ENCODE measurements around the gene SERINC5.

DNA sequence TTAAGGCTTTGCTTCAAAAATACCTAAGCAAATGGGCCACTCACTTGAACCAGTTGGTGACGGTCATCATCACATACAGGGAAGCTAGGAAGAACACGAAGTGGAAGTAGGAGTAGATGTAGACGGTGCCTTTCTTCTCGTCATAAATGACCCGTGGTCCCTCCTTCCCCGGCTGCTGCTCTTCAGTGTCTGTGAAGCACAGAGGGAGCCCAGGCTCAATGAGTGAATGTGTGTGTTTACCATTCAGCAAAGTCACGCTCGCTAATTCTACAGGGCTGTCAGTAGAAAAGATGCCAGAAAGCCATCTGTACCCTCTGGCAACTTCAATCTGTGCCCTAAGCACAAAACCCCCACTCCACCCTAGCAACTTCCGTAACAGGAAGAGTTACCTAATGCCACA lies 109.8 kb downstream of the SERINC5 start:
- TF ChIP-seq SMAD4 (CRISPR knock-in tag; IDR thresholded peaks at IDR 0.05): no peak
- TF ChIP-seq, protein P1, sequence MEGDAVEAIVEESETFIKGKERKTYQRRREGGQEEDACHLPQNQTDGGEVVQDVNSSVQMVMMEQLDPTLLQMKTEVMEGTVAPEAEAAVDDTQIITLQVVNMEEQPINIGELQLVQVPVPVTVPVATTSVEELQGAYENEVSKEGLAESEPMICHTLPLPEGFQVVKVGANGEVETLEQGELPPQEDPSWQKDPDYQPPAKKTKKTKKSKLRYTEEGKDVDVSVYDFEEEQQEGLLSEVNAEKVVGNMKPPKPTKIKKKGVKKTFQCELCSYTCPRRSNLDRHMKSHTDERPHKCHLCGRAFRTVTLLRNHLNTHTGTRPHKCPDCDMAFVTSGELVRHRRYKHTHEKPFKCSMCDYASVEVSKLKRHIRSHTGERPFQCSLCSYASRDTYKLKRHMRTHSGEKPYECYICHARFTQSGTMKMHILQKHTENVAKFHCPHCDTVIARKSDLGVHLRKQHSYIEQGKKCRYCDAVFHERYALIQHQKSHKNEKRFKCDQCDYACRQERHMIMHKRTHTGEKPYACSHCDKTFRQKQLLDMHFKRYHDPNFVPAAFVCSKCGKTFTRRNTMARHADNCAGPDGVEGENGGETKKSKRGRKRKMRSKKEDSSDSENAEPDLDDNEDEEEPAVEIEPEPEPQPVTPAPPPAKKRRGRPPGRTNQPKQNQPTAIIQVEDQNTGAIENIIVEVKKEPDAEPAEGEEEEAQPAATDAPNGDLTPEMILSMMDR (IDR thresholded peaks at IDR 0.05): no peak
- TF ChIP-seq, protein P2, sequence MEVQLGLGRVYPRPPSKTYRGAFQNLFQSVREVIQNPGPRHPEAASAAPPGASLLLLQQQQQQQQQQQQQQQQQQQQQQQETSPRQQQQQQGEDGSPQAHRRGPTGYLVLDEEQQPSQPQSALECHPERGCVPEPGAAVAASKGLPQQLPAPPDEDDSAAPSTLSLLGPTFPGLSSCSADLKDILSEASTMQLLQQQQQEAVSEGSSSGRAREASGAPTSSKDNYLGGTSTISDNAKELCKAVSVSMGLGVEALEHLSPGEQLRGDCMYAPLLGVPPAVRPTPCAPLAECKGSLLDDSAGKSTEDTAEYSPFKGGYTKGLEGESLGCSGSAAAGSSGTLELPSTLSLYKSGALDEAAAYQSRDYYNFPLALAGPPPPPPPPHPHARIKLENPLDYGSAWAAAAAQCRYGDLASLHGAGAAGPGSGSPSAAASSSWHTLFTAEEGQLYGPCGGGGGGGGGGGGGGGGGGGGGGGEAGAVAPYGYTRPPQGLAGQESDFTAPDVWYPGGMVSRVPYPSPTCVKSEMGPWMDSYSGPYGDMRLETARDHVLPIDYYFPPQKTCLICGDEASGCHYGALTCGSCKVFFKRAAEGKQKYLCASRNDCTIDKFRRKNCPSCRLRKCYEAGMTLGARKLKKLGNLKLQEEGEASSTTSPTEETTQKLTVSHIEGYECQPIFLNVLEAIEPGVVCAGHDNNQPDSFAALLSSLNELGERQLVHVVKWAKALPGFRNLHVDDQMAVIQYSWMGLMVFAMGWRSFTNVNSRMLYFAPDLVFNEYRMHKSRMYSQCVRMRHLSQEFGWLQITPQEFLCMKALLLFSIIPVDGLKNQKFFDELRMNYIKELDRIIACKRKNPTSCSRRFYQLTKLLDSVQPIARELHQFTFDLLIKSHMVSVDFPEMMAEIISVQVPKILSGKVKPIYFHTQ (CRISPR knock-in tag; IDR thresholded peaks at IDR 0.05): no peak
- TF ChIP-seq, protein P3, sequence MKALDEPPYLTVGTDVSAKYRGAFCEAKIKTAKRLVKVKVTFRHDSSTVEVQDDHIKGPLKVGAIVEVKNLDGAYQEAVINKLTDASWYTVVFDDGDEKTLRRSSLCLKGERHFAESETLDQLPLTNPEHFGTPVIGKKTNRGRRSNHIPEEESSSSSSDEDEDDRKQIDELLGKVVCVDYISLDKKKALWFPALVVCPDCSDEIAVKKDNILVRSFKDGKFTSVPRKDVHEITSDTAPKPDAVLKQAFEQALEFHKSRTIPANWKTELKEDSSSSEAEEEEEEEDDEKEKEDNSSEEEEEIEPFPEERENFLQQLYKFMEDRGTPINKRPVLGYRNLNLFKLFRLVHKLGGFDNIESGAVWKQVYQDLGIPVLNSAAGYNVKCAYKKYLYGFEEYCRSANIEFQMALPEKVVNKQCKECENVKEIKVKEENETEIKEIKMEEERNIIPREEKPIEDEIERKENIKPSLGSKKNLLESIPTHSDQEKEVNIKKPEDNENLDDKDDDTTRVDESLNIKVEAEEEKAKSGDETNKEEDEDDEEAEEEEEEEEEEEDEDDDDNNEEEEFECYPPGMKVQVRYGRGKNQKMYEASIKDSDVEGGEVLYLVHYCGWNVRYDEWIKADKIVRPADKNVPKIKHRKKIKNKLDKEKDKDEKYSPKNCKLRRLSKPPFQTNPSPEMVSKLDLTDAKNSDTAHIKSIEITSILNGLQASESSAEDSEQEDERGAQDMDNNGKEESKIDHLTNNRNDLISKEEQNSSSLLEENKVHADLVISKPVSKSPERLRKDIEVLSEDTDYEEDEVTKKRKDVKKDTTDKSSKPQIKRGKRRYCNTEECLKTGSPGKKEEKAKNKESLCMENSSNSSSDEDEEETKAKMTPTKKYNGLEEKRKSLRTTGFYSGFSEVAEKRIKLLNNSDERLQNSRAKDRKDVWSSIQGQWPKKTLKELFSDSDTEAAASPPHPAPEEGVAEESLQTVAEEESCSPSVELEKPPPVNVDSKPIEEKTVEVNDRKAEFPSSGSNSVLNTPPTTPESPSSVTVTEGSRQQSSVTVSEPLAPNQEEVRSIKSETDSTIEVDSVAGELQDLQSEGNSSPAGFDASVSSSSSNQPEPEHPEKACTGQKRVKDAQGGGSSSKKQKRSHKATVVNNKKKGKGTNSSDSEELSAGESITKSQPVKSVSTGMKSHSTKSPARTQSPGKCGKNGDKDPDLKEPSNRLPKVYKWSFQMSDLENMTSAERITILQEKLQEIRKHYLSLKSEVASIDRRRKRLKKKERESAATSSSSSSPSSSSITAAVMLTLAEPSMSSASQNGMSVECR (CRISPR knock-in tag; IDR thresholded peaks at IDR 0.05; ENCODE audit: borderline replicate concordance): no peak
- TF ChIP-seq, protein P4, sequence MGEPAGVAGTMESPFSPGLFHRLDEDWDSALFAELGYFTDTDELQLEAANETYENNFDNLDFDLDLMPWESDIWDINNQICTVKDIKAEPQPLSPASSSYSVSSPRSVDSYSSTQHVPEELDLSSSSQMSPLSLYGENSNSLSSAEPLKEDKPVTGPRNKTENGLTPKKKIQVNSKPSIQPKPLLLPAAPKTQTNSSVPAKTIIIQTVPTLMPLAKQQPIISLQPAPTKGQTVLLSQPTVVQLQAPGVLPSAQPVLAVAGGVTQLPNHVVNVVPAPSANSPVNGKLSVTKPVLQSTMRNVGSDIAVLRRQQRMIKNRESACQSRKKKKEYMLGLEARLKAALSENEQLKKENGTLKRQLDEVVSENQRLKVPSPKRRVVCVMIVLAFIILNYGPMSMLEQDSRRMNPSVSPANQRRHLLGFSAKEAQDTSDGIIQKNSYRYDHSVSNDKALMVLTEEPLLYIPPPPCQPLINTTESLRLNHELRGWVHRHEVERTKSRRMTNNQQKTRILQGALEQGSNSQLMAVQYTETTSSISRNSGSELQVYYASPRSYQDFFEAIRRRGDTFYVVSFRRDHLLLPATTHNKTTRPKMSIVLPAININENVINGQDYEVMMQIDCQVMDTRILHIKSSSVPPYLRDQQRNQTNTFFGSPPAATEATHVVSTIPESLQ (CRISPR knock-in tag; IDR thresholded peaks at IDR 0.05): no peak
- no peak for TF ChIP-seq FOXJ3 (CRISPR knock-in tag; IDR thresholded peaks at IDR 0.05; ENCODE audit: borderline replicate concordance)
- no peak for TF ChIP-seq CREB1 (CRISPR knock-in tag; IDR thresholded peaks at IDR 0.05)
- TF ChIP-seq JUN (CRISPR knock-in tag; IDR thresholded peaks at IDR 0.05): no peak
- TF ChIP-seq NR2C2 (CRISPR knock-in tag; IDR thresholded peaks at IDR 0.05): no peak
- no peak for TF ChIP-seq SP1 (CRISPR knock-in tag; conservative IDR thresholded peaks at IDR 0.05)
- no peak for TF ChIP-seq ZNF263 (CRISPR knock-in tag; IDR thresholded peaks at IDR 0.05; ENCODE audit: low read depth)
- TF ChIP-seq HMGA2 (CRISPR knock-in tag; IDR thresholded peaks at IDR 0.05): no peak

All from WTC11 (cell line).